ENCODE measurements around the gene GNAS-AS1.
A peak's percentile ranks its signal among the peaks of the same experiment; 100 is the strongest.

DNA sequence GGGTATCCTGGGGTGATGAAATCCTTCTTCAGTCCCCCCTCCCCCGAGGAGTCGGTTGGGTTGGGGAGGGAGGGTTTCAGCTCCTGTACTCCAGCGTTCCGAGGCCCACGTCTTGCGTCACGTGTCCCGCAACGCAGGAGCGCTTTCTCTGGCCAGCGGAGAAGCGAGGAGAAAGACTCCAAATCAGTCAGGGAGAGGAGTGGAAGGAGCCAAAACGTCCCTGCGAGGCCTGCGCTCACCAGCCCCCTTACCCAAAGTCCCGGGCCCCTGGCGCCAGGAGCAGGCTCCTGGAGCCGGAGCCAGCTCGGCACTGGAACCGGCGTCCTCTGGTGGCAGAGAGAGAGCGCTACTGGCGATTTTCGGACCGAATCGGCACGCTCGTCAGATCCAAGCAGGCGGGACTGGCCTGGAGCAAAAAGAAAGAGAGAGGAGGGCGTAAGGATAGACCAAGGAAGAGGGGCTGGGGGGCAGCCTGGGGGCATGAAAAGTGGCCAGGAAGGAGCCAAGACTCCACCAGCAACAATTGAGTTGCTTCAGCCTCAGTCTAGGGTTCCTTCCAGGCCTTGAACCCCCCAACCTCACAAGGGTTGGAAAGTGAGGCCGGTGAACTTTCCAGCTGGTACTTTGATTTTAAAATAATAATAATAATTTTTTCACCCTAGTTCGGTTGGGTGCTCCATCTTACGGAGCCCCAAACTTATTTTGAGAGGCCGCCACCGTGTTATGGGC lies 2.0 kb upstream of the GNAS-AS1 start, which contains the start of gene GNAS:
- TF ChIP-seq POLR2A (IDR thresholded peaks at IDR 0.05) (no peak), CTCF (IDR thresholded peaks at IDR 0.05) (peak in 2 of 3 donors; percentile 57 to 62)
